MM.1S (cell line): ENCODE results near the gene OSBPL2.

Experiments used
- EZH2 ChIP-seq: fragments of 300-600 bp; sonication (generic); optimal IDR thresholded peaks from 2 replicates; pipeline ENCODE3; 2017; ENCODE audit warnings: low read depth, mild to moderate bottlenecking, antibody characterized with exemption, low read length, mixed read lengths
- EZH2phosphoT487 ChIP-seq: fragments of 300-600 bp; sonication (generic); IDR thresholded peaks from 2 replicates; pipeline ENCODE4 v1.6.1; 2018; ENCODE audit warnings: antibody characterized with exemption, low read length
- TF ChIP-seq, protein P1 (sequence below): fragments of 300-600 bp; sonication (generic); IDR thresholded peaks from 2 replicates; pipeline ENCODE4 v1.5.1; 2016; ENCODE audit warnings: antibody characterized with exemption, low read length, mixed read lengths

DNA sequence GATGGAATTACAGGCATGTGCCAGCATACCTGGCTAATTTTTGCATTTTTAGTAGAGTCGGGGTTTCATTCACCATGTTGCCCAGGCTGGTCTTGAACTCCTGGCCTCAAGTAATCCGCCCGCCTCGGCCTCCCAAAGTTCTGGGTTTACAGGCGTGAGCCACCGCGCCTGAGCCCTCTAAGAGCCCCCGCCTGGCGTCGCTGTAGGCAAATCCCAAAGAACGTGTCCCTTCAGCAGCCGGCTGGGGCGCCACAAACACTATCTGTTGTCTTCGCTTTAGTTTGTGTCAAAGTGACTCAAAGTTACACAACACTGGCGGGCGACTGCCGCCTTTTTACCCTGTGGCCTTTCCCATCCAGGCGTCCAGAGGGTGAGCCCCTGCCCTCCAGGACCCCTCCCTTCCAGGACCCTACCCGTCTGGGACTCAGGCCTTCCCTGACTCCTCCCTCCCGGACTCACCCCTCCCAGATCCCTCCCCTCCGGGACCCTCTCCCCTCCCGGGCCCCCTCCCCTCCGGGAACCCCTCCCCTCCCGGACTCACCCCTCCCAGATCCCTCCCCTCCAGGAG is 63.5 kb downstream of the OSBPL2 start:
- no peak for TF ChIP-seq EZH2
- TF ChIP-seq, protein P1, sequence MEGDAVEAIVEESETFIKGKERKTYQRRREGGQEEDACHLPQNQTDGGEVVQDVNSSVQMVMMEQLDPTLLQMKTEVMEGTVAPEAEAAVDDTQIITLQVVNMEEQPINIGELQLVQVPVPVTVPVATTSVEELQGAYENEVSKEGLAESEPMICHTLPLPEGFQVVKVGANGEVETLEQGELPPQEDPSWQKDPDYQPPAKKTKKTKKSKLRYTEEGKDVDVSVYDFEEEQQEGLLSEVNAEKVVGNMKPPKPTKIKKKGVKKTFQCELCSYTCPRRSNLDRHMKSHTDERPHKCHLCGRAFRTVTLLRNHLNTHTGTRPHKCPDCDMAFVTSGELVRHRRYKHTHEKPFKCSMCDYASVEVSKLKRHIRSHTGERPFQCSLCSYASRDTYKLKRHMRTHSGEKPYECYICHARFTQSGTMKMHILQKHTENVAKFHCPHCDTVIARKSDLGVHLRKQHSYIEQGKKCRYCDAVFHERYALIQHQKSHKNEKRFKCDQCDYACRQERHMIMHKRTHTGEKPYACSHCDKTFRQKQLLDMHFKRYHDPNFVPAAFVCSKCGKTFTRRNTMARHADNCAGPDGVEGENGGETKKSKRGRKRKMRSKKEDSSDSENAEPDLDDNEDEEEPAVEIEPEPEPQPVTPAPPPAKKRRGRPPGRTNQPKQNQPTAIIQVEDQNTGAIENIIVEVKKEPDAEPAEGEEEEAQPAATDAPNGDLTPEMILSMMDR = peak; percentile 70
- no peak for TF ChIP-seq EZH2phosphoT487
